UCSD-AML1 (cell line): ENCODE results near the gene SINHCAF.
"Not testable (repeated sequence)": the region's sequence is repeated elsewhere in the genome, so short reads cannot be mapped to it uniquely, and the experiment has no call there.

Experiments
- DNase-seq: peaks from one replicate; lab custom pipeline; 2025; ENCODE audit not compliant: unreplicated experiment; lab: John Stamatoyannopoulos, UW

The SINHCAF gene

GRCh38 chr12:31272607-31273225, 53.2 kb downstream of the SINHCAF start:
- no peak for DNase-seq

GRCh38 chr12:31267966-31268365, 58.0 kb downstream of the SINHCAF start:
- DNase-seq: no peak

DNA sequence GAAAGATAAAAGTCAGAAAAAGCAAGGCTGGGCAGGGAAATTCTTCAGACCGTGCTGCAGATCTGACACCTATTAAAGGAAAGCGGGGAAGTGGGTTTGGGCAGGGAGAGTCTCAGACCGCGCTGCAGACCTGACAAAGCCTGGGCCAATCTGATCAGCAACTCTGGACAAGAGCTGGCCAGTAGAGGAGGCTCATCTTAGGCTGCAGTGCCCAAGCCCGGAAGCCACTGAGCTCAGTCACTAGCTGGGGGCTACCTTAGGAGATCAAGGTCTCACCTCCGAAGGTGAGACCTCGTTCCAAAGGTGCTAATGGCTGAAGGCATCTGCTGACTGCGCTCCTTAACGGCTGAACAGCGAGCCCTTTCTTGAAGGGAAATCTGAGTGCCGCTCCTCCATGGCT, 60.2 kb downstream of the SINHCAF start:
- no peak for DNase-seq

GRCh38 chr12:31263661-31264060, 62.3 kb downstream of the SINHCAF start:
- DNase-seq: no peak

DNA sequence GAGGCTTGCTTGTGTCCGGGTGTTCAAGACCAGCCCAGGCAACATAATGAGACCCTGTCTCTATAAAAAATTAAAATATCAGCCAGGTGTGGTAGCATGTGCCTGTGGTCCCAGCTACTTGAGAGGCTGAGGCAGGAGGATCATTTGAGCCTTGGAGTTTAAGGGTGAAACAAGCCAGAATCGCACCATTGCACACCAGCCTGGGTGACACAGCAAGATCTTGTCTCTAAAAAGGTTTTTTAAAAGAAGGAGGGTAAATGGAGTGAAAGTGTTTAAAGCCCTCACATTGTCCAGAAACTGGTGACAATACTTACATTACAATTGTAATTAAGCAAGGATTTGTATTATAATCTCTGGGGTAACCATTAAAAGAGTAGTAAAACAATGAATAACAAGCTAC, 64.2 kb downstream of the SINHCAF start:
- no peak for DNase-seq

DNA sequence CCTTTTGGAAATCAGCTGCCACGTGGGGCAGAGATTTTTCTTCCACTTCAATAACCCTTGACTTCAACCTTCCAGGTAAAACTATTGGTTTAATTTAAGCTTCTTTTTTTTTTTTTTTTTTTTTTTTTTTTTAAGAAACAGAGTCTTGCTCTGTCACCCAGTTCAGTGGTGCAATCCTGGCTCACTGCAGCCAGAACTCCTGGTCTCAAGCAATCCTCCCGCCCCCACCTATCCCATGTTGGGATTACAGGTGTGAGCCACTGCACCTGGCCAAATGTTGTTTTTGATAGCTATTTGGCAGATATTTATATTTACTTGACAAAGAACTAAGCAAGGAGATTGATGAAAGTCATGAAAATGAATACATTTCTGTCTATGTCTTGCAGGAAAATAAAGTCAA, 65.1 kb downstream of the SINHCAF start:
- DNase-seq: no peak

DNA sequence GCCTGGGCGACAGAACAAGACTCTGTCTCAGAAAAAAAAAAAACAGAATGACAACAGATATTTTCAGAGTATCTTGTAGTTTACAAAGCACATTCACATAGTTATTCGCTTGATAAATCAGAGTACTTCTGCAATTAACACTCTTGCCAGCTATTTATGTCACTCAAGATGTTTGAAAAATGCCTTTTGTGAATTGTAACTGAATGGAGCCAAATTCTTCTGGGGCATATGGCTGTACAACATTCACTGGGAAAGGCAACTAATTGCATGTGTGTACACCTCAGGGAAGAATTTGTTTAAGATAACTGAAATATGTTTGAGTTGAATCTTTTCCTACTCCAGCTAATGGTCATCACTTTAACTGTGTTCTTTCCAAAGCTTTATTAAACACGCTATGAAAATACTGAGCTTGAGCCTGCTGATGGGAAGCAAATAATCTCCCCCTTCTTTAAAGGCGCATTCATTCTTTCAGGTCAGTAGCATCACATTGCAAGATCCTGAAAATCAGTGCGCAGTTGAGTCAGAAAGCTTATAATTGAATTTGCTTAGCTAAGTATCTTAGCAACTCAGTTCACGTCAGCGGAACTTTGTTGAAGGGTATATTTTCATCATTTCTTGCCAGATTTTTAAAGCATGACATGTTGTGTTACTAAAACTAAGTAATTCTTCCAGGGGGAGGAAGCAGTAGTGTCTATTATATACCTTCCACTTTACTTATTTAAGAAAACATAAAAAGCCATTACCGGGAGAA, 66.6 kb downstream of the SINHCAF start:
- DNase-seq: no peak

DNA sequence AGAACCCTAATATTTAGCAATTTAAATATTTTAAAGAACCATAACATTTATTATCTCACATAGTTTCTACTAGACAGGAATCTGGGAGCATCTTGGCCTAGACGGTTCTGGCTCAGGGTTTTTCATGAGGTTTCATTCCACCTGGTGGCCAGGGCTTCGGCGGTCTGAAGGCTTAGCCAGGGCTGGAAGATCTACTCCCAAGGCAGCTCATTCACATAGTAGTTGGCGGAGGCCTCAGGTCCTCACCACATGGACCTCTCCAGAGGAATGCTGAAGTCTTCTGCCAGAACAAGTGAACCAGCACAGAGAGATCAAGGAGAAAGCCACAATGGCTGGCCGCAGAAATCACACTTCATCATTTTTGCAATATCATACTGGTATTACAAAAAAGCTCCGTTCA, 68.2 kb downstream of the SINHCAF start:
- DNase-seq: no peak

DNA sequence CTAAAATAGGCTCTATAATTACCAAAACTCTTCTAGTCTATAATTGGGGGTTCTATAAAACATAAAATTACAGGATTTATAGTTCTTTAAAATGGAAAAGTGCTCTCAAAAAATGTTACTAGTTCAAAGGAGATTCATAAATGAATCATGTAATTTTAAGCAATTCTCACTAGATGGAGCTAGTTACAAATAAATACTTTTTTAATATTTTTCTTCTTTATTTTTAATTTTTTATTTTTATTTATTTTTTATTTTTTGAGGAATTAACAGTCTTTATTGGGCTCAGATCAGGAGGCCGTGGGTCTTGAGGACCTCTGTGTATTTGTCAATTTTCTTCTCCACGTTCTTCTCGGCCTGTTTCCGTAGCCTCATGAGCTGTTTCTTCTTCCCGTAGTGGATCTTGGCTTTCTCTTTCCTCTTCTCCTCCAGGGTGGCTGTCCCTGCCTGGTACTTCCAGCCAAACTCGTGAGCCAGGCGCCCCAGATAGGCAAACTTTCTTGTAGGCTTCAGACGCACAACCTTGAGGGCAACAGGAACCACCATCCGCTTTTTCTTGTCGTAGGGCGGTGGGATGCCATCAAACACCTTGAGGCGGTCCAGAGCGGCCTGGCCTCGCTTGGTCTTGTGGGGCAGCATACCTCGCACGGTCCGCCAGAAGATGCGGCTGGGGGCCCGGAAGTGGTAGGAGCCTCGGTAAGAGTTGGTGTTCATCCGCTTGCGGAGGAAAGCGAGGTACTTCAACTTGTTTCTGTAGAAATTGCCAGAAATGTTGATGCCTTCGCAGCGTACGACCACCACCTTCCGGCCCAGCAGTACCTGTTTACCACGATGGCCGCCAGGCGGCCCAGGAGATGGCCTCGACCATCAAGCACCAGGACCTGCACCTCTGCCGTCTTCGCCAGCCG, 74.0 kb downstream of the SINHCAF start:
- DNase-seq: peak; percentile 26

- no peak for DNase-seq
These were observed 75.8 kb downstream of the SINHCAF start for GRCh38 chr12:31250179-31250578.

DNA sequence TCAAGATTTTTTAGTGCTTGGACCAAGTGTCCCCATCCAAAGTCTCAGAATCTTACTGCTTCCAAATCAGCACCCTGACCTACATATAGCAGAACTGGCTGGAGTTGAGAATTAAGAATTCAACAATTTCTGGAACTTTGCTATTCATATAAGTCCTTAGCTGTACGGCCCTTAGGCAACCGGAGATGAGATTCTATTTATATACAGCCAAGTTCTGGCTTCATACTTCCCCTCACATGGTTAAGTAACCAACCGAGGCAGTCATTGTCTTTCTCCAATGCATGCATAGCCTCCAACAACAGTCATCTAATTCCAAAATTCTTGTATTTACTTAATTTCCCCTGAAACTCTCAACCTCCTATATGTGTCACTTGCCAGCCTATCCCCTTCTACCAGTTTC, 76.6 kb downstream of the SINHCAF start:
- DNase-seq: no peak

DNA sequence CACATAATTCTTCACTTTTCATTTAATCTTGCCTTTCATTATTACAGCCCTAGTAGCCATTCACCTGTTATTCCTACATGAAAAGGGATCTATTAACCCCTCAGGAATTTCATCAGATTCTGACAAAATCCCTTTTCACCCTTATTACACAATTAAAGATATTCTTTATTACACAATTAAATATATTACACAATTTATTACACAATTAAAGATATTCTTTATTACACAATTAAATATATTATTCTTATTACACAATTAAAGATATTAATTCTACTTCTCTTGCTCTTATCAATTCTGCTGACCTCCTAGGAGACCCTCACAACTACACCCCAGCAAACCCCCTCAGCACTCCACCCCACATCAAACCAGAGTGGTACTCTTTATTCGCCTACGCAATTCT, 77.1 kb downstream of the SINHCAF start:
- DNase-seq: no peak

GRCh38 chr12:31248337-31248736, 77.6 kb downstream of the SINHCAF start:
- DNase-seq: no peak

- DNase-seq: no peak
These were observed 79.5 kb downstream of the SINHCAF start for GRCh38 chr12:31246470-31246850.

GRCh38 chr12:31245822-31246469, 80.0 kb downstream of the SINHCAF start:
- DNase-seq: no peak

GRCh38 chr12:31242418-31242817, 83.5 kb downstream of the SINHCAF start:
- DNase-seq: not testable (repeated sequence)

DNA sequence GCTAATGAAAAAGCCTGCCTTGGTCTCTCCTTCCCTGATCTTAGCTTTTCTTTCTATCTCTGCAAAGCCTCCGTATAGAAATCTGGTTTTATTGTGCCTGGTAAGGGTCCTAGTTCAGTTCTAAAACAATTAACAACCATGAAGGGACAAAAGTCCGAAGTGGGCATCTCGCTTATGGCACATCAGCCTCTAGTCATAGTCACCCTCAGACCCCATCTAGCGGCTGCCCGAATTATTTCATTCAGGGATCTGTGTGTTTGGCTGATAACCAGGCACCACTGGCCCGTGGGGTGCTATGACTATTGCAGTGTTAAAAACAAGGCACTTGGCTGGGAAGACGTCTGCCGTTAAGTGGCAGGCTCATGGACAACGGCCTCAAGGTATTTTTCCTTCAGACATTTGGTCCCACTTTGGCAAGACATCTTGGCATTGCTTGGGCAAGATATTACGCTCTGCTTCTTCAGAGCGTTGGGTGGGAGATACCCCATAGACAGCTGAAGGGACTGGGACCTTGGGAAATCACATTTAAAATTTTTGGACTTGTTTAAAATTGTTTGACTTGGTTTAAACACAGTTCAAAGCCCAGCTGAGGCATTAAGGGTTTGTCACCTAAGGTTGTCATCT, 87.1 kb downstream of the SINHCAF start:
- peak; percentile 70 for DNase-seq

- DNase-seq: not testable (repeated sequence)
These were observed 87.6 kb downstream of the SINHCAF start for GRCh38 chr12:31238333-31238732.

GRCh38 chr12:31236998-31237637, 88.8 kb downstream of the SINHCAF start:
- DNase-seq: no peak

GRCh38 chr12:31235868-31236395, 90.0 kb downstream of the SINHCAF start:
- no peak for DNase-seq
